Measurements from ENCODE around the gene CACNA2D1.

Gene CACNA2D1

GRCh38 chr7:82275342-82275741, 168.2 kb downstream of the CACNA2D1 start:
- DNase-seq, result no peak

GRCh38 chr7:82274681-82275080, 168.9 kb downstream of the CACNA2D1 start:
- DNase-seq, result no peak

GRCh38 chr7:82273886-82274285, 169.7 kb downstream of the CACNA2D1 start:
- no peak for DNase-seq

DNA sequence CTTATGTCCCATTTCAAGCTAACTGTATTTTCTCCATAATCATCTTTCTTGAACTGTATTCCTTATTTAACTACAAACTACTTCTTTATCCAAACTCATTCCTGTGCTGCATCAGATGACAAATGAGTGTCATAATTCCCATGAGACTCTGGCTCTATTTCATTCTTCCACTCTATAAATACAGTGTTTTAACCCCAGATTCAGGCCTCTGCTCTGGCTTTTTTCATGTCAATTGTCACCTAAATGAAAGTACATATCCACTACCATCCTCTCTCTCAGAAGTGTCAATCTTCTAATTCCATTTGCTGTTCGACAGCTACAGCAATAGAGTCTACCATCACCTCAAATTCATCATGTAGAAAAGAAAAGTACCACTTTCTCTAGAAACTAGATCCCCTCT, 172.7 kb downstream of the CACNA2D1 start:
- peak; percentile 19 for DNase-seq

GRCh38 chr7:82268632-82269031, 174.9 kb downstream of the CACNA2D1 start:
- no peak for DNase-seq

GRCh38 chr7:82266081-82266480, 177.5 kb downstream of the CACNA2D1 start:
- DNase-seq, result no peak

GRCh38 chr7:82264783-82265305, 178.7 kb downstream of the CACNA2D1 start:
- DNase-seq, result no peak

DNA sequence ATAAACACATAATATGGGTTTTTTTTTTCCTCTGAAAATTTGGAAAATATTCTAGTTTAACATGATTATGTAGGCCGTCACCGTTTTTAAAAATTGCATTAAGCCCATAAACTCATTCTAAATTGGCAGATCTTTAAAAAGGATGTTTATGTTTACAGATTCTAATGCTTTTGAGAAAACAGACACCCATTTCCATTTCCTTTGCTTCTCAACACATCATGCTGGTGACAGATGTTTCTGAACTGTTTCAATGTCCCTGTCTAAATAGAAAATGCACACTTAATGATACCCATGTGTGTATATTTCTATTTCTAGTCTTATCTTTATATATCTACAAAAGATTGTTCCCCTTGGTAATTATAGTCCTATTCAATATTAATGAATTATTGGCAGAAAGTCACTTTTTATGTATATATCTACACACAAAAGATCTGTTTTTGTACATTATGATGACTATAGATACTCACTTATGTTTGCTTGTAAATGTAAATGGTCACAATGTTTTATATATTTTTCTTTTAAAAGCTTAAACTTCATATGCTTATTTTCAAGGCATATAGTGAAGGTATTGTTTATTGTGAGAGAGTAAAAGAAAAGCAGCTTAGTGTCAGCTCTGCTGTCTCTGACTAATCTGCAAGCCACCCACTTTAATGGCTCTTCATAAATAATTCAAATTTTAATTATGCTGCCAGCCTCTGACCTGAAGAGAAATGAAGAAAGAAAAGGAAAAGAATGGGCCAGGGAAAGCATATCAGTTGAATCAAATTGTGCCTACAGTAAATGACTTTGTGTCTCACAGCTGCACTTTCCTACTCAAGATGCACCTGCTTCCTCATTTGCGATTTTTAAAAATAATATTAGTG, 179.4 kb downstream of the CACNA2D1 start:
- no peak for DNase-seq

DNA sequence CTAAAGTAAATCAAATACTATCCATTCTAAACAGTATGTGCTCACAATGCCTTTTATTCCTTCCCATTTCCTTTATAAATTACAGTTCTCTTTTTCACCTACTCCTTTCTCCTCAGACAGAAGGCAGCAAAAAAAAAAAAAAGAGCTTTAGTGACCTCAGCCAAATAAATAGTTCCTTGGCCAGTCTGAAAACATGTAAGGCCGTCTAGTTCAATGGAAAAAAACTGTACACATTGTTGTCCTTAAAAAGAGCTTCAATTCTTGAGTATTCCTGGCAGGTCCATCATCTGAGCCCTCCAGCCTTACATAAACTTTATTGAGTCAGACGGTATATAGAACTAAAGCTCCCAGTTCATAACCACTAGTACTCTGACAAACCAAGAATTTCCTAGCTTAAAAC, 185.4 kb downstream of the CACNA2D1 start:
- no peak for DNase-seq

DNA sequence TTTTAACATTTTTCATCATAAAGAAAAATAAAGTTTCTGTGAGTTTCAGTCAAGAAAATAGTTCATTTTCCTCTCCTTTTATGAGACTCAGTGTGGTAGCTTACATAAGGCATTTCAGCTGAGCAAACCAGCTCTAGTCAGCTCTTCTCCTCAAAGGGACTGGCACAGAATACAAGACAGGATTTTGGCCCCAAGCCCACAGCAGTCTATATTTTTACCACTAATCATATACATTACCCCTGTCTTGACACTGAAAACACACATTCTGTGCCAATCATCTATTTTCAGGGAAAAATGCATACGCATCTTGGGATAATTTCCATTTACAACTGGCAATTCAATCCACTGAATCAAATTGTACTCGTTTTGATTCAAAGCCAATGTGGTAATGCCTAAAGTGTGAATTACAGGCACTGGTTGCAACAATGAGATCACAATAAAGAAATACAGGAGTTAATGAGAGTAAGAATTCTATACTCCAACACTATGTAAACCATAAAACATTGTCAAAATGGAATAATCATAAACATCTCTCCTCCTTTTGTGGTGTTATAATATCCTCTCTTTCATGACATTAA, 186.4 kb downstream of the CACNA2D1 start:
- no peak for DNase-seq

GRCh38 chr7:82255706-82256105, 187.9 kb downstream of the CACNA2D1 start:
- DNase-seq, result no peak

GRCh38 chr7:82250598-82250997, 193.0 kb downstream of the CACNA2D1 start:
- DNase-seq, result no peak

GRCh38 chr7:82249979-82250378, 193.6 kb downstream of the CACNA2D1 start:
- DNase-seq, result no peak

DNA sequence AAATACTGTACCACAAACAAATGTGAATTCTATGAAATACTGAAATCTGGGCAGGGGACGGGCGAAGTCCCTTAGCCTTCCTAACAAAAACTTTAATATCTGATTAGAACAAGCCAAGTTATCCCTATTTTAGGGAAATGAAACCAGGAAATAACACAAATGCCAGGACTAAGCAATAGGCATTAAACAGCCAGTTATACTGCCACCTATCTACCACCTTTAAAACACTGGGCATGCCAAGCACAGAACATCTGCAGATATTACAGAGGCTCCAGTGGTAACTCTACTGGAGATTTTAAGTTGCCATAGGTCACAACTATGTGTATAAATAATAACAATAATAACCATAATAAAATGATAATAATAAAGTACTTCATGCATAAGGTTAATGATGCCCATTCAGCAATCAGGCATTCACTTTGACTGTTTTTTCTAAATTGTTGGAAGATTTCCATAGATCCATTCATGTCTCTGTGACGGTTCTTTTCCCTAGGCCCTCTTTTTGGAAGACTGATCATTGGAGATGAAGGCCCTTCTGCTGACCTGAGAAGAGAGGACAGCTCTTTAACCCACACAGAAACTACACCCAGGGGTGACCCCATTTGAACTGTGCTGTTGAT, 195.7 kb downstream of the CACNA2D1 start:
- DNase-seq, result peak; percentile 12

GRCh38 chr7:82244947-82245517, 198.5 kb downstream of the CACNA2D1 start:
- no peak for DNase-seq

DNA sequence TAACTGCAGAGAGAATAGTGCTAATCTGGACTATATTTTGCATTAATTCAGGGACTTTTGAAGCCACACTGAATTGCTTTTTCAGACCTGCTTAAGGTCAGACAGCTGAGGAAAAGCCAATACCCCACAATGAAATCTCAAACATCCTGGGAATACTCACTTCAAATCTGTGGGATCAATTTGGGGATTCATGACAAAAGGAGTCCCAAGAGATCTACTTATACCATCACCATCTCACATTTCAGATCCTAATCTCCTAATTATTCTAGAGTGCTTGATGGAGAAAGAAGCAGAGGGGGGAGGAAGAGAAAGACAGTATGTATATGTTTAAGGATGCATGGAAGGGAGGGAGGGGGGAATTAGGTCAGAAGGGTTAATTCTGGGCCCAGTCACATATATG, 202.2 kb downstream of the CACNA2D1 start:
- no peak for DNase-seq

GRCh38 chr7:82235713-82236112, 207.9 kb downstream of the CACNA2D1 start:
- DNase-seq, result peak; percentile 19

DNA sequence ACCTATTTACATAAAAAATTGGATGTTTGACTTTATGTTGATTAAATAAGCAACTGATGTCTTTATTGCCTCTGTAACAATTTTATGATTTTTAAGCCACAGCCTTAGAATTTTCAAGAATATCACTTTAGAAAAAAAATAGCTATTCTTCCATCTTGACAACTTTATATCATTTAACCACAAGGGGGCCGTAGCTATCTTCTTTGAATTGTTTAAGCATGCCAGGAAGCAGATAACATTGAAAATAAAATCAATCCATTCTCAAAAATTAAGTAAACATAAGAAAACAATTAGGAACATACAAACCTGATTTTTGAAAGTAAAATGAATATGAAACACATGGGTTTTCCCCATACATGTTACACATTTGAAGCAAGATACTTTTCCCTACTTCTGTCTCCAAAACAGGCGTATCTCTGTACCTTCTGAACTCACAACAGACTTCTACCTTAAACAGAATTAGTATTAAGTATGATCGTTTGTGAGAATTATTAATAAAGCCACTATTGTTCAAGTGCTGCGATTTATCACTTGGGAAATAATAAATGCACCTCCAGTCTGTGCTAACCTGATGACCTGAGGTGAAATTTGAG, 209.0 kb downstream of the CACNA2D1 start:
- peak; percentile 56 for DNase-seq

- no peak for DNase-seq
These were observed 212.6 kb downstream of the CACNA2D1 start for GRCh38 chr7:82230811-82231581.

DNA sequence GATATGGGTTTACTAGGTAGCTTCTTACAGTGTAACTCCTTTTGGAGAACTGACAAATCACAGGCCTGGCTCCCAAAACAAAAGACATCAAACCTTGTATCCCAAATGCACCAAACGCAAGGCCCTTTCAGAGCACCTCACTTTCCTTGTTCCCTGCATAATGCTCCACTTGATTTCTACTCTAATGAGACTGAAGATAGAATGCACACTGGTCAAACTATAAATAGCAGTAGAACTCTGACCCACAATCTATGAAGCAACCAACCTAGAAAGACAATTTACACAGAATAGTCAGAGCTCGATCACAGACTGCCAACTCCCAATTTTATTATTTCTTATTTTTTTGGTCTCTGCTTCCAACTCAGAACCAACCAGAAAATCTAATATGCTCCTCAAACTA, 214.4 kb downstream of the CACNA2D1 start:
- no peak for DNase-seq

DNA sequence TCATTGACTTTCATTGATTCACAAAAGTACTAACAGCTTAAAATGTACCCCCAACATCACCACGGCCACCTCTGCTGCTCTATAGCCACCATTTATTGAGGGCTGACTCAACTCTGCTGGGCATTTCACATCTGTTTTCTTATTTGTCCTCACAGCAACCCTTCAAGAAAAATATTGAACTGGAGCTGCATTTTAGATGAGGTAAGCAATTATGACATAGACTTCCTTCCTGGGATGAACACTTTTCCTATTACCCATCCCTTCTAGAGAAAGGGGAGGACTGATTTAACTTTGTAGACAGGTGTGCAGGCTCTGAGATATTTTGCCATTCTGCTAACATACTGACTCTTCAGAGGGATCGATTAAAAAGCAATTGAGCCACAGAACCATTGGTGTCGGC, 217.4 kb downstream of the CACNA2D1 start:
- no peak for DNase-seq

GRCh38 chr7:82224529-82224928, 219.0 kb downstream of the CACNA2D1 start:
- DNase-seq, result no peak

All from fibroblast of skin of back (primary cell).